ELR (cell line): ENCODE data around the gene TACC2.
A peak's percentile ranks its signal among the peaks of the same experiment; 100 is the strongest.
"Not testable (repeated sequence)": the region's sequence is repeated elsewhere in the genome, so short reads cannot be mapped to it uniquely, and the experiment has no call there.

ENCODE experiments used
- DNase-seq: peaks from one replicate; pipeline ENCODE4 v3.0.0-alpha.2; 2015; ENCODE audit warnings: low read depth

TACC2 gene

GRCh38 chr10:122191936-122192541, 203.1 kb downstream of the TACC2 start:
- DNase-seq = no peak

GRCh38 chr10:122194251-122194650, 205.3 kb downstream of the TACC2 start:
- no peak for DNase-seq

- no peak for DNase-seq
Observed at GRCh38 chr10:122196218-122196617, 207.3 kb downstream of the TACC2 start.

- no peak for DNase-seq
Observed at GRCh38 chr10:122197611-122198222, 208.8 kb downstream of the TACC2 start.

GRCh38 chr10:122198631-122199030, 209.7 kb downstream of the TACC2 start:
- DNase-seq = no peak

GRCh38 chr10:122199070-122199469, 210.1 kb downstream of the TACC2 start:
- DNase-seq = no peak

GRCh38 chr10:122199689-122200088, 210.7 kb downstream of the TACC2 start:
- no peak for DNase-seq

- no peak for DNase-seq
Observed at GRCh38 chr10:122201401-122201800, 212.4 kb downstream of the TACC2 start.

- DNase-seq = not testable (repeated sequence)
Observed at GRCh38 chr10:122203180-122203579, 214.2 kb downstream of the TACC2 start.

GRCh38 chr10:122204691-122205489, 215.9 kb downstream of the TACC2 start:
- no peak for DNase-seq

GRCh38 chr10:122206471-122207065, 217.6 kb downstream of the TACC2 start:
- peak; percentile 58 for DNase-seq

- DNase-seq = no peak
Observed at GRCh38 chr10:122207163-122207562, 218.2 kb downstream of the TACC2 start.

- no peak for DNase-seq
Observed at GRCh38 chr10:122207596-122207995, 218.6 kb downstream of the TACC2 start.

GRCh38 chr10:122208571-122209430, 219.8 kb downstream of the TACC2 start:
- DNase-seq = no peak

- no peak for DNase-seq
Observed at GRCh38 chr10:122210481-122211265, 221.7 kb downstream of the TACC2 start.

GRCh38 chr10:122213364-122213763, 224.4 kb downstream of the TACC2 start:
- DNase-seq = no peak

GRCh38 chr10:122213766-122214165, 224.8 kb downstream of the TACC2 start:
- DNase-seq = no peak

GRCh38 chr10:122216047-122216446, 227.1 kb downstream of the TACC2 start:
- DNase-seq = no peak

- no peak for DNase-seq
Observed at GRCh38 chr10:122219340-122219739, 230.4 kb downstream of the TACC2 start.

- DNase-seq = no peak
Observed at GRCh38 chr10:122220736-122221135, 231.8 kb downstream of the TACC2 start.

- DNase-seq = no peak
Observed at GRCh38 chr10:122221958-122222357, 233.0 kb downstream of the TACC2 start.
